HG02588 (cell line): ENCODE results near the gene LMCD1.

Source experiments
- ATAC-seq: cut with Tn5 transposase; IDR thresholded peaks from one replicate; pipeline ENCODE4 v1.9.1; 2021; ENCODE audit warnings: mild to moderate bottlenecking, moderate library complexity; ENCODE audit not compliant: unreplicated experiment

The LMCD1 gene

DNA sequence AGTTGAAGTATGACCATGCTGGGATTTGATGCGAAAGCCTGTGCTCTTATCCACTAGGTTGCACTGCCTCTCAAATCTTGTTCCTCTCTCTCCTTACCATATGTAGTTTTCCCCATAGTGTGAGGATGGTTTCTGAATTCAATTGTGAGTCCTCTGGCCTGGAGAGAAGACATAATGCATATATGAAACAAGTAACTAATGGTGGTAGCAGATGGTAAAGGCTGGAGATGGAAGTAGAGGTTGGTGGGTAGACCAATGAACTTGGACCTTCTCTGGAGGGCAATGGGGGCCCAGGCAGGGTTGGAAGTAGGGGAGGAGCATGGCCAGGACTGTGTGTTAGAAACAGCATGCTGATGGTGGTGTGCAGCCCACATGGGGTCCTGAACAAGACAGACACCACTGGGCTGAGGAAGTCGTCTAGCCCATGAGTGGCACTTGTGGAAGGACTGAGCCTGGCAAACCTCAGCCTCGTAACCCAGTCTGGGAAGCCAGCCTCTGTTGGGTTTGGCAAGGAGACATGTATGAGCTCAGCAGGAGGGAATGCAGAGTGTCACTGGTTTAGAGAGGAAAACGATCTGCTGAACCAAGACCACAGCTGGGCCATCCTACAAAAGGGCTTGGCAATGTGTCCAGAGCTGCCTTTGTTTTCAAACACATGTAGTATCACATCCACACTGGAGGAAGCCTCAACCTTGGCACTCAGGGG is 18.5 kb upstream of the LMCD1 start:
- ATAC-seq = no peak

DNA sequence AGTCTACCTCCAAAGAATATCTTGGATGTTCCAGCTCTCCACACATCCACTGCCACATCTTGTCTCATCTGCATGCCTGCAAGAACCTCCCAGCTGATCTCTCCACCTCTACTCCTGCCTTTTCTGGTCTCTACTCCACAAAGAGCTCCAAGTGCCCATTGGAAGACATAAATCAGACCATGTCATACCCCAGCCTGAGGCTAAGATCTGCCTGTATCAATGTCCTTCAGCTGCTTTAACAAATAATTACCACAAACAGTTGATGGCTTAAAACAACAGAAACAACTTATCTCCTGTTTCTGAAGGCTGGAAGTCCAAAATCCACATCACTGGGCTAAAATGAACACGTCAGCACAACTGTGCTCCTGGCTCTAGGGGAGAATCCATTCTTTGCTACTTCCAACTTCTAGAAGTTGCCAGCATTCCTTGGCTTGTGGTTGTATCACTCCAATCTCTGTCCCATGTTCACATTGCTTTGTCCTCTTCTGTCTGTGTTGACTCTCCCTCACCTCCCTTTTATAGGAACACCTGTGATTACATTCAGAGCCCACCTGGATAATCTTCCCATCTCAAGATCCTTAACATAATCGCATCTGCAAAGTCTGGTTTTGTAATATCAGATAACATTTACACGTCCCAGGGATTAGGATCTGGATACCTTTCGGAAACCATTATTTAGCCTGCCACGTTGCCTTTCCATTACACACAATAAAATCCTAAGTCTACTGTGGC is 17.0 kb upstream of the LMCD1 start:
- ATAC-seq = no peak

DNA sequence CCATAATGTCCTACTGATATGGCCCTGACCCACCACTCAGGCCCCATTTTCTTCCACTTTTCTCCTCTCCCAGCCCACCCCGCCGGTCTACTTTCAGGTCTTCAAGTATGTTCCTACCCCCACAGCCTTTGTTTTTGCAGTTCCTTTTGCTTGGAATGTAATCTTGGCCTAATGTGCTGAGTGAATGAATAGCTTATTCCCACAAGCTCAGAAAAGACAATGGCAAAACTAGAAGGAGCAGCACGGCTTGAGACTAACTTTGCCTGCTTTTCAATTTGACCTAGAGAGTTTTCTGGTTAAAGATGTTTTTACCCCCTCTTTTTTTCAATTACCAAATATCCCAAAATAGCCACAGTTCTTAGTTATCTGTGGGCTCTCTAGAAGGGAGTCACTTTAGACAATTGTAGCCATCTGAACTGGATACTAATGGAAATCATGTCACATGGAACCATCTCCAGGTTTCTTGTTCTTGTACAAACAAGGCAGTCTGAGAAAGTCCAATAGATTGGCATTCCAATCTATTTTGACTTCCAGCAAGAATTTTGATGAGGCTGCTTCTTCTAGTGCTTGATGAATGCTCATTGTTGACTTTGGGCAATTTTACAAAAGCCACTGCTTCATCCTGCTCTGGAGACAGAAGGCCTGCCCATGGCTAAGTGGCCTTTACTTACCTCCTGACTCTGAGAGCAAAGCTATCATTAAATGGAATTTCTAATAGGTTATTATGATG is 16.3 kb upstream of the LMCD1 start:
- ATAC-seq = no peak

DNA sequence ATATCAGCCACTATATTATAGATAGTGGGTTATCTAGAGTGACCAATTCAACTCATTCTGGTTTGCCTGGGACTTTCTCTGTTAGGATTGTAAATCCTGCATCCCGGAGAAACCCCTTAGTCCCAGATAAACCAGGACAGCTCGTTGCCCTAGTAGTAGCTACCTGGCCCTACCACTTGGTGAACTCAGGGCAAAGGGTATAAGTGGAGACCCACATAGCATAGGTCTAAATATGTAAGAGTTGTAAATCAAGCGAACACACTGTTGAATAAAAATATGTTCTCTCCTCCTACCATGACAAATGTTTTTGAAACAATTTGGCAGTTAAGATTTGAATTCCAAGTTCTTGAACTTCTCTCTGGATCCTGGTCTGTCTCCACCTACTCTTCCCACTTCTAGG is 15.7 kb upstream of the LMCD1 start:
- no peak for ATAC-seq

DNA sequence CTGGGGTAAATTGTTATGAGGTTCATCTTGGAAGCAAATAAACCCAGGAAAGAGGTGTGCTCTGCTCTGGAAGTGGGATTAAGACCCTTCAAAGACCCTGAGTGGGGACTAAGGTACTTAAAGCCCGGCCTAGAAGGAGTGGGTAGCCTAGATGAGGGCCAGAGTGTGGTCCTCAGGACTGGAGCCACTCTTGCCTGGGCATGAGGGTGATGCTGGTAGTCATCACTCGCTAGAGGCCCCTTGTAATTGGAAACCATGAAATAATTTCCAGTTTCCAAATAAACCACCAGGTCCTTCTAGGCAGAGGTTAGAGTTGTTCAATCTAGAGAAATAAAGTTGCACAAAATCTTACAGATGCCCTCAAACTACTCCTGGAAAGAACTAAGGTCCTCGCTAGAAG is 15.2 kb upstream of the LMCD1 start:
- ATAC-seq = no peak

DNA sequence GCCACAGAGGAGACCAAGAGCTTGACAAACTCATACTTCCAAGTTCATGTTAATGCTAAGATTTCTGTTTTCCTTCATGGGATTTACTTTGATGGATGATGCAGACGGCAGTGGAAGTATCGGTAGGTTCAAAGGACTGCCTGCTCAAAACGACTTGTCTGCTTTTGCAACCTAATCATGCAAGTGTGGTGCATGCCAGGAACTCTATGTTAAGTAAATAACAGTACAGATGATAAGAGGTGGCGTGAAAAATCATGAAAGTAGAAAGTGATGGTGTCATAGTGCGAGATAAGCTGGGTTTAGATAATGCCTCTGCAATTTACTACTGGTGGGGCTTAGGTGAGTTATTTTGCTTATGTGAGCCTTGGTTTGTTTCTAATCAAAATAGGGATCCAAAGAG is 14.7 kb upstream of the LMCD1 start:
- ATAC-seq = no peak

DNA sequence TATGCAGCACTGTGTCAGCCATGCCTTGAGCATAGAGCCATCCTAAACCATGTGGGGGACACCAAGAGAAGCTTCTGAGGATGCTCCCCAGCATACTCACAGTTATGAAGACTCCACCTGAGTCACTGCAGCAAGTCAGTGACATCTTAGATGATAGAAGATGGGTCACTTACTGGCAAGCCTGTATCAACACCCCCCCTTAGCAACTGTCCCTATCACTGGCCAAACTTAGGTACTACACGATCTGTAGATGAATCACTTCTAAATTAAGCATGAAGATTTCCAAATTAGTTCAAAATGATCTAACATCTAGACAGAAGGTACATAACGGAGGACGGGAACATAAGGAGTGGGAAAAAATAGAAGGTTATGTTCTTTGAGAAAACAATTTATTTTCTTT is 13.2 kb upstream of the LMCD1 start:
- no peak for ATAC-seq

DNA sequence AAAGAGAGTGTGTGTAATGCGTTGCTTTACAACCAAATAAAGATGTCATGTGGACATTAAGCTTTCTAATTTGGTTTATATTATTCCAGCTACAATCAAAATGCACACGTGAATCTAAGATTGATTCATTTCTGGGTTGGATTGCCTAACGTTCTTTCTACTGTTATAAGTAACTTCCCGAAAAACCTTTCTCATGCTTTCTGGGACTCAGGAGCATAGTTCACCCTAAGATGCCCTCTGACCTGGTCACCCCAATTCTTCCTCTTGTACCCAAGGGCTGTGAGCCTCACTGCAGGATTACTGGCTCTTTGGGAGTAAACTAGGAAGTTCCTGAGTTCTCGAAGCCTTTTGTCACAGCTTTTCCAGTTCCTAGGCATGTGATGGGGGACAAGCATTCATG is 12.7 kb upstream of the LMCD1 start:
- ATAC-seq = no peak

DNA sequence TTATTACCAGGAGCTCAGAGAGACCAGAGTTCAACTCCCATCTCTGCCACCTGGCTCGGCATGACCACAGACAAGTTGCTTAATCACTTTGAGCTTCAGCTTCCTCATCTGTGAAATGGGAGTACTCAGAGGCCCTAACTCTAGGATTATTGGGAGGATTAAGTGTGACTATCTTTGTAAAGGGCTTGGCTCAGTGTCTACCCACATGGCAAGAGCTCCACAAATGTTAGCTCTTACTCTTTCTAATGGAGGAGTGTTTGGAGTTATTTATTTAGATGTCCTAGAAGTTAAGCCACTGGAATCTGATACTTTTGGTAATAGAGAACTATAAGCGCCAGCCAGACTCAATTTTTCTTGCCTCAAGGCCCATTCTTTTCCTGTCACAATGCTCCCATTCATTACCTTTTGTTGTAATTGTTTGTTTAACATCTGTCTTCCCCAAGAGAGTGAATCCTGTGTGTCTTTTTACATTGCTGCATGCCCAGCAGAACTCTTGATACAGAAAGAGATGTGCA is 12.3 kb upstream of the LMCD1 start:
- ATAC-seq = no peak

DNA sequence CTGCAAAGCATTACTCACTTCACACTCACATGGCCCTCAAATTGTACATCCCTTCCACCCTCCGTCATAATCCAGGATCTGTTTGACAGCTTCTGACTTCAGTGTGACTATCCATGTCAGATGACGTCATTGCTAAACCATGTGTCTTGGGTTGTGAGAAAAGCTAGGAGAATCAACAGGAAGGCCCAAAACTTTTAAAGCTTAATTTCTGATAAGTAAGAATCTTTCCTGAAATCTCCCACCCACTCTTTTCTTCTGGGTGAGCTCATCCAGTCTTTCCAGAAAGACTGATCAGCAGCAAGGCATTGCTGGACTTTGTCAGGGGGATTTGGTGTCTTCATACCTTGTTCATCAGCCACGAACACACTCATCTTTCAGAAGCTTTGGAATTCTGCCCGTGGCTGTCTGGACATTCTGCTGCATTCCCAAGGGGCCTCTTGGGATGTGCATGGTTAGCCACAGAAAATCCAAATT is 11.5 kb upstream of the LMCD1 start:
- no peak for ATAC-seq

DNA sequence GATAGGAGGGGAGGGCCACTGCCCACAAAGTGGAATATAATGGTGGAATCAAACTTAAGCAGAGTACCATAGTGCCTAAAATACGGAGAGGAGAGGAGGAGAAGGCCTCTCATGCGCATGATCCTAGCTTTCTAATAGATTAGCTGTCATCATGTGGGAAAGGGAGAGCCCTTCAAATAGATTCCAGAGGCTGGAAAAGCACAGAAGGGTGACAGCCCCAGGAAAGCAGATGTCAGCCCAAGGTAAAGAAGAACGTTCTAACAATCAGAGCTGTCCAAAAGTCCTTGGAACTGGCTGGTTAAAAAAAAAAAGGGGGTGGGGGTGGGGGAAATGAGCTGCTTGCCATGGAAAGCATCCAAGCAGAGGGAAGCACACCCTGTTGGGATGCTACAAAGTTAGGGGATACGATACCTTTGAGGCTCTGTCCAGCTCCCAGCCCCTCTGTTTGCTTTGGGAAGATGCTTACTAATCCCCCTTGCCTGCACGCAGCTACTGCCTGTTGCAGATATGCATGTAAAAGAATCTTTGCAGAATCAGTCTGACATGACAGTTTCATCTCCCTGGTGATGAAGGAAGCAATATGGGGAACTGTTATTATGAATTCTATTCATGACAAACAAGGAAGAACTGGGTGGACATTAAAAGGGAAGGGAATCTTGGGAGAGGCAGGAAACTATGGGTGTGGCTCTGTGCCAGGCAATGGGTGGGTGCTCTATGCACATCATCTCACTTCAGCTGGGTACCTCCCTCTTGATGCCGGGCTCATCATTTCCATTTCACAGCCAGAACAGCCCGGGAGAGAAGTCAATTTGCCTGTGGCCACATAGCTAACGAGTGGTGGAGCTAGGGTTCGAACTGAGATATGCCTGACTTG is 10.1 kb upstream of the LMCD1 start:
- ATAC-seq = no peak

DNA sequence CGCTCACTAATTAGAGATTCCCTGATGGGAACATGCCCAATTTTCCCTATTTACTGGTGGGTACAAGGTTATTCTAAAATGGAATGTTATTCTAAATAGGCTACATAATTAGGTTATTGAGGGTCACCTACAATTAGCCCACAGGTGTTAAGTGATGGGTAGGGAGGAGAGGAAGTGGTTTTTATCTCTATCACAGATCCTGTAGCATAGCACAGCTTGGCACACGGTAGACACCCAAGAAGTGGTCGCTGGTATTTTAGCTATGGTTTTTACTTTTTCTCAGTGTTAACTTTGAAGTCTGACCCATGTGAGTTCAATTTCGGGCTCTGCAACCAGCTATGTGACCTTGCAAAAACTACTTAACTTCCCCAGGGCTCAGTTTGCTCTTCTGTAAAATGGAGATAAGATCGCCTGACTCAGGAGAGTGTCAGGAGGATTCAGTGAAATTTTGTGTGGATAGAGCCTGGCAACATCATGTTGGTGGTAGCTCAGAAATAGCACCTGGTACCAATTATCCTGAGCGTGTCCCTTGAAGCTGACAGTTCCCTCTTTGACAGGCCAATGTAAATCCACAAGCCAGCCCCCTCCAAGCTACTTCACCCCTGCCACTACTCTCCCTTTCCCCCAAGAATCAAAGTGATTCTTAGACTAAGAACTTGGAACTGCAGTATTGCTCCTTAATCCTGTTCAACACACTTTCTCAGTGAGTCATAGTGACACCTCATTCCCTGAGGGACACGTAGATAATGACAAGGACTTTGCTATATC is 8.7 kb upstream of the LMCD1 start:
- no peak for ATAC-seq

DNA sequence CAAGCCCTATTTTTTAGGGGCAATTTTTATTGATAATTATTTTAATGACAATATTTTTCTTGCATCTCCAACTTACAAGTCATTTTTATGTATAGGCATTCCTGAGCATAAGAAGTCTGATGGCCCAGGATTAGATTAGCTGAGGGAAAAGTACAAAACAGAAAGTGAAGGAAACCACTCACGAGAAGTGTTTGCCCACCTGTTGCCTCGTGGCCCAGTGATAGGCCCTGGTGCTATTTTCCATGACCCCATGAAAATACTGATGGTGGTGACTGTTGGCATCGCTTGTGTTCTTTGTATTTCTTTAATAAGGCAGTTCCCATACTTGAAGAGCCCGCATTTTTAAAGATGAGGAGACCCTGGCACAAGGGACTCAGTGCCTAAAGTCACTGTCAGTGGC is 7.9 kb upstream of the LMCD1 start:
- ATAC-seq = no peak

DNA sequence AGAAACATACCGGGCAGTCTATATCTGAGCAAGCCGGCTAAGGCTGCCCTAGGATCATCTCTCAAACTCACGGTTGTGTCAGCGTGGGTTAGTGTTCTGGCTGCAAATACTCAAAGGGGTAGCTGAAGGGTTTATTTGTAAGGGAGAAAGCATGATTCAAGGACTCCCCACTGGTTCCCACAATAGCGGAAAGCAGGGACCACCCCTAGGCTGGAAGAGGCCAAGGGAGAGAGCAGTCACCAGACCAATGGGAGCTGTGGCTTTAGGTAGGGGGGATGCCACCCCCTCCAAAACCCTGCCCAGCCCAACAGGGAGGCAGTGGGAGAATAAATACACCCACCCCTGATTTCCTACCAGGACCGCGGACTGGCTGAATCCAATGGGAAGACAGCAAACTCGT is 7.3 kb upstream of the LMCD1 start:
- no peak for ATAC-seq

DNA sequence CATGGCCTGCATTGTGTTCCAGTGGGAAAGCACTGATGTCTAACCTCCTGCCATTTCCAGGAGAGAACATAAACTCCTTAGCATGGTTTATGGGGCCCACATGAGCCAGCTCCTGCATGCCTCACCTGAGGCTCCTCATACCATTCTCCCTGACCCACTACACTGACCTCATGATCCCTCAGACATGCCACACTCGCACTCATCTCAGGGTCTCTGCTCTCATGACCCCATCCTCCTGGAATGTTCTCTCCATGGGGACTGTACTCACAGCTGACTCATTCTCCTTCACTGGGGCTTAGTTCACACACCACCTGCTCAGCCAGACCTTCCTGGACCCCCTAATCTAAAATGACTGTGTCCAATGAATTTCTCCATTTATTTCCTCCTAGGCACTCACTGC is 4.0 kb upstream of the LMCD1 start:
- no peak for ATAC-seq

DNA sequence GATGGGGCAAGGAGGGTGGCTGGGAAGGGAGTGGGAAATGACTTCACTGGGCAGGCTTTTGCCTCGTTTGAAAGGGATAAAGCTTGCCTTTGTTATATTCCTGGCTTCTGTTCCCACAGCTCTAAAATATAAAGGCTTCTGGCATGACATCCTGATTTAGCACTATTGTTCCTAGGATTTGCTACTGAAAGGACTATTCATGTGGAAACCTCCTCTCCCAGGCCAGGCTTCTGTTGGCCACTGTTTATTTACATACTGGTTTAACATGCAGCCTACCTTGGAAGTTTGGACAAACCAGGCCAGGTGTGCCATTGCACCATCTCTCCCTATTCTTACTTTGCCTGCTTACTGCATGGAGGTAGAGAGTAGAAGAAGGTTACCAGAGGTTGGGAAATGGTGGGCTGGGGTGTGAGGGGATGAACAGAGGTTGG is 2.4 kb upstream of the LMCD1 start:
- ATAC-seq = no peak

DNA sequence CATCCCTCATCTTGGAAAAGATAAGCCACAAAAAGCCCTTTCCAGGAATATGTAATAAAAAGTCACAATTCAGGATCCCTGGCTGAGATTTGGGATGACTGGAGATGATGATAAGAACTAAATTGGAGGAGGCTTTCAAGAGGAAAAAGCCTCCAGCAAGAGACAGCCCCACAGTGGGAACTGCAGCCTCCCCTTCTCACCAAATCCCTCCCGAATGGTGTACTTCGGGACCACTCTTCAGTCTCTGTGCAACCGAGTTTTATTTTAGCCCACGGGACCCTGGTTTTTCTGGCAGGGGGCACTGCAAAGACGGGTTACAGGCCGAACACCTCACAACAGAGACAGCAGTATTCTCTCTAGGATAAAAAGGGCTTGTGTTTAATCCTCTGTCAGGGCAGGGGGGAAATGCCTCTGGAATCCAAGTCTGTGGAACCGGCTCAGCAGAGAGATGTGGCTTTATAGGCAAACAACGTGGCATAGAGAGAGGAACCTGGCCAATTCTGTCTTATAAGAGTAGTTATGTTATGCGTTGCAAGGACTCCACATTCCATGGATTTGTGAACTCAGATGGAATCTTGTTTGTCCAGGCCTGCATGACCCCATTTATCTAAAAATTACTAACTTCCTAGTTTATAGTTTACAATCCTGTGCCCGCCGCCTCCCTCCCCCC is 1.2 kb upstream of the LMCD1 start:
- no peak for ATAC-seq

DNA sequence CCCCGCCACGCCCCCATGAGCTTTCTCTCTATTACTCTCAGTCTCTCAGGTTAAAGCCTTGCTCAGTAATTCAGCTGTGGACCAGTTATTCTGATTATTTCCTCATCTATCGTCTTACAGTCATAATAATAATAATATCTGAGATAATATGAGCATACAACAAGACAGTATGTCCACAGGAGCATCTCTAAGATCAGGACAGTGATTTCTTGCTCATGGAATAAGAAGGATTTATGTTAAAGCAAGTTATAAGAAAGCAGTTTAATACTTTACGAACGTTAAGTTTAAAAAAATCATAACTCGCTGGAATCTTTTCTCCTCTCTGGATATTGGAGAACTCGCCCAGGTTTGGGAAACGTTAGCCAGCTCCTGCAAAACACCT is 643 bp upstream of the LMCD1 start:
- ATAC-seq = no peak

DNA sequence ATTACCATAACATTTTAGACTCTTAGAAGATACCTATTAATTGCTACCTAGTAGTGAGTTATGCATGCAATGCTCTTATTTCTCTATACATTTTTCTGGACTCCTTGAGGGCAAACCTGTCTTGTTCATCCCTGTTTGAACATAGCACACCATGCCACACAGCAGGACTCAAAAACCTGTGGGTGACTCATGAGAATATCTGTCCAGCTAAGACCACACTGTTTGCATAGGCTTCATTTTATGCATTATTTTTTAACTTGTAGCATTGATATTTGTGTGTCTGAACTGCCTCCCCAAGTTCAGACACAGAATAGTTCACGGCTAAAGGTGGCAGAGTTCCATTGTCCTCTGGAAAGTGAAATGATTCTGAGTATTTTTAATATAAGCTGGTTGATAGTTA is 1.8 kb downstream of the LMCD1 start:
- ATAC-seq = no peak
